Ishikawa (cell line): ENCODE results near the gene ARMC9.

Experiments
- CEBPB ChIP-seq: IDR thresholded peaks from 2 replicates; pipeline ENCODE4 v1.6.1; 2012
- CREB1 ChIP-seq: IDR thresholded peaks from 2 replicates; pipeline ENCODE4 v1.6.1; 2012; ENCODE audit warnings: low read depth
- EGR1 ChIP-seq: IDR thresholded peaks from 2 replicates; pipeline ENCODE4 v1.6.1; 2012
- EP300 ChIP-seq: IDR thresholded peaks from 2 replicates; pipeline ENCODE4 v1.6.1; 2012; ENCODE audit warnings: borderline replicate concordance
- FOXM1 ChIP-seq: IDR thresholded peaks from 2 replicates; pipeline ENCODE4 v1.6.1; 2012; ENCODE audit warnings: low read depth, borderline replicate concordance
- NFIC ChIP-seq: IDR thresholded peaks from 2 replicates; pipeline ENCODE4 v1.6.1; 2012
- RAD21 ChIP-seq: IDR thresholded peaks from 2 replicates; pipeline ENCODE4 v1.6.1; 2012; ENCODE audit warnings: low read depth
- TAF1 ChIP-seq: IDR thresholded peaks from 2 replicates; pipeline ENCODE4 v1.6.1; 2012; ENCODE audit warnings: low read depth, mild to moderate bottlenecking
- TCF12 ChIP-seq: IDR thresholded peaks from 2 replicates; pipeline ENCODE4 v1.6.1; 2012; ENCODE audit warnings: low read depth
- TEAD4 ChIP-seq: IDR thresholded peaks from 2 replicates; pipeline ENCODE4 v1.6.1; 2012
- USF1 ChIP-seq: IDR thresholded peaks from 2 replicates; pipeline ENCODE4 v1.6.1; 2012
- YY1 ChIP-seq: IDR thresholded peaks from 2 replicates; pipeline ENCODE4 v1.6.1; 2012; ENCODE audit warnings: low read depth
- ZBTB7A ChIP-seq: IDR thresholded peaks from 2 replicates; pipeline ENCODE4 v1.6.1; 2012; ENCODE audit warnings: low read depth
- TF ChIP-seq, protein P1 (sequence below): IDR thresholded peaks from 2 replicates; pipeline ENCODE4 v1.6.1; 2012; ENCODE audit warnings: low read depth, mild to moderate bottlenecking
- TF ChIP-seq, protein P2 (sequence below): IDR thresholded peaks from 2 replicates; pipeline ENCODE4 v1.6.1; 2012

ARMC9 gene

DNA sequence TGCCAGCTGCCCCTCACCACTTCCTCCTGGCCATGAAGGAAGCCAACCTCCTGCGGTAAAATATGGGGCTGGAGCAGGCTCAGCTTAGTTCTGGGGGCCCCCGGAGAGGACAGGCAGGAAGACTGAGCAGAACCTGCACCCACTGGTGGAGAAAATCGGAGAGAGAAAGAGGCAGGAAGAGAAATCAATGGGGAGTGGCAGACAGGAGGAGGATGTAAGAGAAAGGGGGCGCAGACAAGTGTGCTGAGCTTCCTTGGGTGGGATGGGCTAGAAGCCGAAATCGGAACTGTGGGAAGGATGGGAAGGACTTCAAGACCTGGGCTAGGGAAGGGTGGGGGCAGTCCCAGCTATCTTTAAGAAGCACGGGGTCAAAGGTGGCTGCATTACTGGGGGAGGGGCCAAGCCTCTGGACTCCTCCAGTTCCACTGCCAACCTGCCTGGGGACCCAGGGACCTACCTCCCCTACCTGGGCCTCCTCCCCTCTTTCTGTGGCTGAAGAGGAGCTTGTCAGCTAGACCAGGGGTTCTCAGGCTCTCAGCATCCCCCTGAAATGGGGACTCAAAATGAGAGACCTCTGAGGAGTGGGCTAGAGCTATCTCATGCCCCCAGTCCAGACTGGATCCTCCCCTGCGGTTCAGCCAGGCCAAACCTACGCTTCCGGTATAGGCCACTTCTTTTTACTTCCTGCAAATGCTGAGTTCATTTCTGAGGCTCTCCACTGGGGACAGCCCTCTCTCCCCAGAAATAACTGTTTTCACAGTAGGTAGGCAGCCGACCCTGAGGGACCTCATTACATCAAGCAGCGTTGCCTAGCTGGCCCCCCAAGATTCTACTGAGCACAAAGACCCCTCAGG lies 163.5 kb downstream of the ARMC9 start:
- no peak for TF ChIP-seq USF1
- no peak for TF ChIP-seq CEBPB

GRCh38 chr2:231362555-231363184 lies 164.2 kb downstream of the ARMC9 start:
- TF ChIP-seq ZBTB7A: no peak
- TF ChIP-seq RAD21: no peak
- TF ChIP-seq TAF1: no peak
- TF ChIP-seq, protein P1, sequence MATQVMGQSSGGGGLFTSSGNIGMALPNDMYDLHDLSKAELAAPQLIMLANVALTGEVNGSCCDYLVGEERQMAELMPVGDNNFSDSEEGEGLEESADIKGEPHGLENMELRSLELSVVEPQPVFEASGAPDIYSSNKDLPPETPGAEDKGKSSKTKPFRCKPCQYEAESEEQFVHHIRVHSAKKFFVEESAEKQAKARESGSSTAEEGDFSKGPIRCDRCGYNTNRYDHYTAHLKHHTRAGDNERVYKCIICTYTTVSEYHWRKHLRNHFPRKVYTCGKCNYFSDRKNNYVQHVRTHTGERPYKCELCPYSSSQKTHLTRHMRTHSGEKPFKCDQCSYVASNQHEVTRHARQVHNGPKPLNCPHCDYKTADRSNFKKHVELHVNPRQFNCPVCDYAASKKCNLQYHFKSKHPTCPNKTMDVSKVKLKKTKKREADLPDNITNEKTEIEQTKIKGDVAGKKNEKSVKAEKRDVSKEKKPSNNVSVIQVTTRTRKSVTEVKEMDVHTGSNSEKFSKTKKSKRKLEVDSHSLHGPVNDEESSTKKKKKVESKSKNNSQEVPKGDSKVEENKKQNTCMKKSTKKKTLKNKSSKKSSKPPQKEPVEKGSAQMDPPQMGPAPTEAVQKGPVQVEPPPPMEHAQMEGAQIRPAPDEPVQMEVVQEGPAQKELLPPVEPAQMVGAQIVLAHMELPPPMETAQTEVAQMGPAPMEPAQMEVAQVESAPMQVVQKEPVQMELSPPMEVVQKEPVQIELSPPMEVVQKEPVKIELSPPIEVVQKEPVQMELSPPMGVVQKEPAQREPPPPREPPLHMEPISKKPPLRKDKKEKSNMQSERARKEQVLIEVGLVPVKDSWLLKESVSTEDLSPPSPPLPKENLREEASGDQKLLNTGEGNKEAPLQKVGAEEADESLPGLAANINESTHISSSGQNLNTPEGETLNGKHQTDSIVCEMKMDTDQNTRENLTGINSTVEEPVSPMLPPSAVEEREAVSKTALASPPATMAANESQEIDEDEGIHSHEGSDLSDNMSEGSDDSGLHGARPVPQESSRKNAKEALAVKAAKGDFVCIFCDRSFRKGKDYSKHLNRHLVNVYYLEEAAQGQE: no peak
- TF ChIP-seq YY1: no peak
- no peak for TF ChIP-seq EP300
- TF ChIP-seq NFIC: no peak
- TF ChIP-seq FOXM1: no peak
- TF ChIP-seq USF1: no peak
- TF ChIP-seq TEAD4: no peak
- TF ChIP-seq, protein P2, sequence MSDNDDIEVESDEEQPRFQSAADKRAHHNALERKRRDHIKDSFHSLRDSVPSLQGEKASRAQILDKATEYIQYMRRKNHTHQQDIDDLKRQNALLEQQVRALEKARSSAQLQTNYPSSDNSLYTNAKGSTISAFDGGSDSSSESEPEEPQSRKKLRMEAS: no peak
- no peak for TF ChIP-seq EGR1
- TF ChIP-seq CREB1: no peak
- no peak for TF ChIP-seq CEBPB
- TF ChIP-seq TCF12: no peak

DNA sequence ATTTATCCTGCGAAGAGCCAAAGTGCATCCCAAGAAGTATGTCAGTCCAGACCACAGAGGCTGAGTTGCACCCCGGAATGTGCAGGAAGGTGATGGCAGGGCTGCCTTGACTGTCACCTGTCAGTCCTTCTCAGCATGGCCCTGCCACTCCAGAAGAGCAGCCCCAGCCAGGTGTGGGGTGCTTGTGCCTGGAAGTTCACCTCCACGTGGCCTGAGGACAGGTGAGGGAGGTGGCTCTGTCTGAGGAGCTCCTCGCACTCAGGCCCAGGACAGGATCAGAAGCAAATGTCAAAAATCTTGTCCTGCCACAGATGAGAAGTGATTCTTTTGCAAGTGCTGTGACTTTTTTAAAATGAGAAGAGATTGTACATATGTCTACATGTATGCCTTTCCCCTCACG lies 165.6 kb downstream of the ARMC9 start:
- TF ChIP-seq, protein P2: no peak
- TF ChIP-seq TEAD4: no peak
- TF ChIP-seq YY1: no peak
- TF ChIP-seq EP300: no peak
- no peak for TF ChIP-seq EGR1
- TF ChIP-seq RAD21: no peak
- no peak for TF ChIP-seq TAF1
- no peak for TF ChIP-seq NFIC
- TF ChIP-seq USF1: no peak
- no peak for TF ChIP-seq CREB1
- no peak for TF ChIP-seq CEBPB
- TF ChIP-seq, protein P1: no peak
- no peak for TF ChIP-seq TCF12
- no peak for TF ChIP-seq ZBTB7A
- TF ChIP-seq FOXM1: no peak

GRCh38 chr2:231364961-231365810 lies 166.8 kb downstream of the ARMC9 start:
- TF ChIP-seq EP300 (no peak), TCF12 (no peak), NFIC (no peak), CEBPB (no peak), RAD21 (no peak), YY1 (no peak), EGR1 (no peak), ZBTB7A (no peak), TEAD4 (no peak), CREB1 (no peak), USF1 (no peak), FOXM1 (no peak), TAF1 (no peak)
- TF ChIP-seq, protein P1: no peak
- TF ChIP-seq, protein P2: no peak
